CD4-positive, alpha-beta T cell treated with Interleukin-15 for 1 hour (primary cell): ENCODE measurements around the gene JPH2.
"Not testable (repeated sequence)": the region's sequence is repeated elsewhere in the genome, so short reads cannot be mapped to it uniquely, and the experiment has no call there.

ENCODE experiments used
- DNase-seq: peaks from one replicate; pipeline ENCODE4 v3.0.0-alpha.2; 2020

Gene JPH2

DNA sequence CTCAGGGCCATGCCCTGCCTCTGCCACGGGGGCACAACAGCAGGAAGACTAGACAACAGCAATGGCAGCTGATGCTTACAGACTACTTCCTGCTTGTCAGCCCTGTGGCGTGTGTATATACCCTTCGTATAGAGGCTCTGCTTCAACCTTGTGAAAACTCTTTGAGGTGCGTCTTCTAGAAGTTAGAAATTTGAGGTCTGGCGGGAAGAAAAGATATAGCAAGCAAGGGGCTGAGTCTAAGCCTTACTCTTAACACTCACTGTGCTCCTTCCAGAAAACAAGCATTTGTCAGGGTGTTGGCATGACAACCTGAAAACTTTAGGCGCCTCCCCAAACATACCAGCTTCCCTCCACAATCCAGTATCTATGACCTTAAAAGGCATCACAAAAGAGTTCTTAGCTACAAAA, 33.3 kb downstream of the JPH2 start:
- DNase-seq = peak; percentile 55

DNA sequence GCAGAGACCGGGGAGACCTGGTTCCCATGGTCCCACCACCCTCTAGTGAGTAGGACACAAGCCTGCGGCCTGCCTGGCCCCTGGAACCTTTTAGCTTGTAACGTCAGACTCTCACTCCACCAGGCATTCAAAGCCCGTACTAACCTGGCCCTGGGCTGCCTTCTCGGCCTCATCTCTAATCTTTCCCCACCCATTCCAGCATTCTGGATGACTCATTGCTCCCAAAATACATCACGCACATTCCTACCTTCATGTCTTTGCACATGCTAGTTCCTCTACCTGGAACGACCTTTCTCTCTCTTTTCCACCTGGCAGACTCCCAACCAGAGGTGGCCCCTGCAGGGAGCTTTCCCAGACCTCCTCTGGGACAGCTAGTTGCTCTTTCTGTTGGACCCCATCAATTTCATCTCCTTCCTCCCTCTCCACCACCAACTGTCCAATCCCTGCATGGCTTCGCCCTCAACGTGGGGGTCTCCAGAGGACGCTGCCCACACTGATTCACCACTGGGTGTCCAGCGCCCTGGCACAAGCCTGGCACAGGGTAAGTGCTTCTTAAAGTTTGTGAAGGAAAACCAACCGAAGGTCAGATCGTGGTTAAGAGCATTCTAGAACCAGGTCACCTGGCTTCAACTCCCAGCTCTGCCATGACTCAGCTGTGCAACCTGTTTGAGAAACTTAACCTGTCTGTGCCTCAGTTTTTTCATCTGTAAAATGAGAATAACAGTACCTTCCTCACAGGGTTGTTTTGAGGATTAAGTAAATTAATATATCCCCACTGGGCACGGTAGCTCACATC, 35.2 kb downstream of the JPH2 start:
- no peak for DNase-seq

- no peak for DNase-seq
Observed at GRCh38 chr20:44146272-44146671, 40.7 kb downstream of the JPH2 start.

- no peak for DNase-seq
Observed at GRCh38 chr20:44145131-44145775, 41.7 kb downstream of the JPH2 start.

GRCh38 chr20:44143936-44144335, 43.1 kb downstream of the JPH2 start:
- DNase-seq = no peak

DNA sequence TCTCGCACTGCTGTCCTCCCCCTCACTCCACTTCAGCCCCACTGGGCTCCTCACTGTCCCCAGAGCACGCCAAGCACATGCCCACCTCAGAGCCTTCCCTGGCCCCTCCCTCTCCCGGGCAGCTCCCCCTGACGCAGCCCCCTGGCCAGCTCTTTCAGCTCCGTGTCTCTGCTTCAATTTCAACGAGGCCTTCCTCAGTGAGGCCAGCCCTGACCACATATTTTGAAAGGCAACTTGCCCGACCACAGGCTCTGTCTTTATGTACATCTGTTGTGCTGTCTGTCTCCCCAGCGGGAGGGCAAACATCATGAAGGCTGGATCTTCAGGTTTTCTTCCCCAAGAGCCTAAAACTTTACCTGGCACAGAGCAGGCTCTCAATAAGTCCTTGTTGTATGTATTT, 44.6 kb downstream of the JPH2 start:
- no peak for DNase-seq

DNA sequence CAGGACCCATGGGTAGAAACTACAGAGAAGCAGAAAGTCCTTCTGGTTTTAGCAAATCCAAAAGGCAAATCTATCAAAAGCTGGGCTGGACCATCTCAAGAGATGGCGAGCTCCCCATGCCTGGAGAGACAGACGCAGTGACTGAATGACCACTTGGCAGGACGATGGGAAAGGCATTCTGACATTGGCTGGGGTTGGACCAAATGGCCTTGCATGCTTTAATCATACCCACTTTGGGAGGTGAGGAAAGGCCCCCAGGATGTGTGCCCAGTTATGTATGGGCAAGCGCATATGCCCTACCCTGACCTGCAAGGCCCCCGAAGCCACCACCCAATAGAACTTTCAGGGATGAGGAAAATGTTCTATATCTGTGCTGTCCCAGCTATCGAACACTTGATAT, 45.1 kb downstream of the JPH2 start:
- no peak for DNase-seq

- no peak for DNase-seq
Observed at GRCh38 chr20:44138867-44139266, 48.1 kb downstream of the JPH2 start.

DNA sequence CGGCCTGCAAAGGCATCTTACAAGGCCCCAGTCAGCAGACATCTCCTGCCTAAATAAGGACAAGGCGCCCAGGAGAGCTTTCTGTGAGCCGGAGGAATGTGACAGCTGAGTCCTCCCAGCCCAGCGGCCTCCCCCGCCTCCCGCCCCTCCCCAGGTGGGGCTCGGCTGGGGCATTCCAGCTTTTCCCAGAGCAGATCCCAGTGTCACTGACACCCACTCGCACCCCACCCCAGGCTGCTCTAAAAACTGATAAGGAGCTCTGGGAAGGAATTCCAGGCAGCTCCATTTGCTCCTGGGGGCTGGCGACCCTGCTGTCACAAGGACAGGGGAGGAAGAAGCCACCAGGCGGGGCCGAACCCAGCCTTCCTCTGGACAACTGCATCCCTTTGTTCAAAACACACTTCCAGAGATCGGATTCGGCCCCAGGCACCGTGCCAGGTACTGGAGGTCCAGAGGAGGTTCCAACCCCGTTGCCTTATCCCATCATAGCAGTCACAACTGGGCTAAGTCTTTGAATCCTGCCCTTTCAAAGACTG, 49.7 kb downstream of the JPH2 start:
- DNase-seq = no peak

GRCh38 chr20:44136579-44137265, 50.3 kb downstream of the JPH2 start:
- no peak for DNase-seq

- DNase-seq = no peak
Observed at GRCh38 chr20:44135417-44136204, 51.4 kb downstream of the JPH2 start.

DNA sequence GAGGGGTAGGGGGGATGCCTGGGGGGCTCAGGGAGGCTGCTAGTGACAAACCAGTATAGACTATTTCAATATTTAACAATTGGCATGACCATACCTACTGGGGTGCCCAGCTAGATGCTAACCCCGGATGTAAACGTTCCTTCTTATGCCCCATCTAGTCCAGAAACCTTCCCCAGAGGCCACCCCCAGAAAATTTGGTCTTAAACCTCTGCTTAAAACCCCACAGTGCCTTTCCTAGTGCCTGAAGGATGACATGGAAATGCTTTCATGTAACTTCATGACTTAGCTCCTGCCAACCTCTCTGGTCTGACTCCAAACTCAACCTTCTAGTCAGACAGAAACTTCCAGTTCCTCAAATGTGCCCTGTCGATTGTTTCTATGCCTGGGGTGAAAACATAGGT, 52.0 kb downstream of the JPH2 start:
- DNase-seq = no peak

- DNase-seq = no peak
Observed at GRCh38 chr20:44133424-44133823, 53.6 kb downstream of the JPH2 start.

DNA sequence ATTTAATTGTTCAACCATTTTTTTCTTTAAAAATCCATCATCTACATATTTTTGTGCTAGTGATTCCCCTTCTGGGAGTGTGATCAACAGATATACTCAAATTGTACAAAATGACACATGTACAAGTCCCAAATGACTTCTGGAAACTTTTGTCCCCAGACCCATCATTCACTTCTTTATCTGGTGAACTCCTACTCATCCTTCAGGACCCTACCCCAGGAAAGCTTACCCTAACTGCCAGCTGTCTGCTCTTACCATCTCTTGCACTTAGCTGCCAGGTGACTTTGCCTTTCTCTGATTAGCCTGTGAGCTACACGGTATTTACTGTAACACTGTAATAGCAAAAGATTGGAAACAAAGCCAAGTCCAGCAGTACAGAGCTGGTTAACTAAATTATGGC, 55.3 kb downstream of the JPH2 start:
- no peak for DNase-seq

GRCh38 chr20:44129911-44130718, 56.9 kb downstream of the JPH2 start:
- no peak for DNase-seq

- not testable (repeated sequence) for DNase-seq
Observed at GRCh38 chr20:44129300-44129699, 57.7 kb downstream of the JPH2 start.

GRCh38 chr20:44126445-44126844, 60.5 kb downstream of the JPH2 start:
- no peak for DNase-seq

- DNase-seq = no peak
Observed at GRCh38 chr20:44125332-44126127, 61.5 kb downstream of the JPH2 start.

- DNase-seq = no peak
Observed at GRCh38 chr20:44123874-44124535, 63.0 kb downstream of the JPH2 start.

DNA sequence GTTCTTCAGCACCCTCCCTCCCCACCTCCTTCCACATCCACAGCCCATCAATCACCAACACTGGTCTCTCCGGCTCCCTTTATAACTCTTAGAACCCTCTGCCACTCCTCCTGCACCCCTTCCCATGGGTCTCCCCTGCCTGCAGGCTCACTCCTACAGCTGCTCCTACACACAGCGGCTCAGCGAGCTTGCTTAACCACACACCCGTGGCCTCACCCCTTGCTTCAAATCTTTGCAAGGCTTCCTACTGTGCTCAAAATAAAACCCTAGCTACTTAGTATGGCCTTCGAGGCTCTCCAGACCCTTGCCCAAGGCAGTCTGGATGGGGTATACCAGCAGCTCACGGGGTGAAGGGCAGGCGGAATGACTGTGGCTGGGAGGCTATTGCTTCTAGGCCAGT, 63.7 kb downstream of the JPH2 start:
- DNase-seq = no peak
